PC-3 (cell line): Measurements from ENCODE around the gene C19orf47. TPM values are rescaled to one million over a fixed set of nuclear protein-coding genes. Genes with fewer than 3 reads are reported as not detected.

Experiments
- ATAC-seq: fragments of 200-7000 bp; cut with Tn5 transposase; 2 replicates; pipeline ENCODE4 v1.9.1; 2020; ENCODE audit warnings: mild to moderate bottlenecking, moderate library complexity
- BruUV-seq: library from RNA; stranded (reverse); fragments of 400-500 nt; replicated peaks from 2 replicates; lab custom pipeline; 2021; lab: Mats Ljungman, UMichigan
- CTCF ChIA-PET: fragments of 300-600 bp; sonication (Branson Sonifier 250); formaldehyde crosslinking; loops from one replicate; lab custom pipeline; 2022; ENCODE audit warnings: antibody characterized with exemption; lab: Charles Lee
- POLR2A ChIA-PET: fragments of 300-600 bp; sonication (Branson Sonifier 250); formaldehyde crosslinking; loops from one replicate; lab custom pipeline; 2022; ENCODE audit warnings: antibody characterized with exemption; ENCODE audit not compliant: unreplicated experiment; lab: Charles Lee
- DNase-seq: peaks from one replicate; pipeline ENCODE4 v3.0.0-alpha.2; 2015
- H2AFZ ChIP-seq: fragments of 300-600 bp; sonication (generic); 2 replicates; pipeline ENCODE4 v1.6.0; 2016; ENCODE audit warnings: antibody characterized with exemption, low read length
- H3F3A ChIP-seq: fragments of 300-600 bp; sonication (generic); one replicate; pipeline ENCODE4 v1.6.0; 2017; ENCODE audit warnings: antibody characterized with exemption, low read length, control low read depth, mild to moderate bottlenecking; ENCODE audit not compliant: unreplicated experiment
- H3K27ac ChIP-seq: fragments of 300-600 bp; sonication (generic); 2 replicates; pipeline ENCODE4 v1.5.1; 2016; ENCODE audit warnings: mild to moderate bottlenecking, low read length
- H3K27me3 ChIP-seq: fragments of 300-600 bp; sonication (generic); 2 replicates; pipeline ENCODE4 v1.6.1; 2016; ENCODE audit warnings: low read length, mixed read lengths
- H3K36me3 ChIP-seq: fragments of 300-600 bp; sonication (generic); 2 replicates; pipeline ENCODE4 v1.6.1; 2016; ENCODE audit warnings: low read depth, mixed run types, low read length, mixed read lengths
- H3K4me1 ChIP-seq: fragments of 300-600 bp; sonication (generic); 2 replicates; pipeline ENCODE4 v1.5.1; 2016; ENCODE audit warnings: low read length; ENCODE audit not compliant: insufficient read depth
- H3K4me2 ChIP-seq: fragments of 300-600 bp; sonication (generic); 2 replicates; pipeline ENCODE4 v1.6.0; 2016; ENCODE audit warnings: low read length
- H3K4me3 ChIP-seq: fragments of 300-600 bp; sonication (generic); 2 replicates; pipeline ENCODE4 v1.5.1; 2016; ENCODE audit warnings: mild to moderate bottlenecking, low read length, mixed read lengths
- H3K79me2 ChIP-seq: fragments of 300-600 bp; sonication (generic); 2 replicates; pipeline ENCODE4 v1.6.1; 2017; ENCODE audit warnings: low read length, mixed read lengths
- H3K9ac ChIP-seq: fragments of 300-600 bp; sonication (generic); 2 replicates; pipeline ENCODE4 v1.6.0; 2016; ENCODE audit warnings: mild to moderate bottlenecking, low read length
- H3K9me2 ChIP-seq: fragments of 300-600 bp; sonication (generic); replicated peaks from 2 replicates; pipeline ENCODE4 v1.6.1; 2016; ENCODE audit warnings: mixed run types, low read length, mixed read lengths
- H3K9me3 ChIP-seq: fragments of 300-600 bp; sonication (generic); 2 replicates; pipeline ENCODE4 v1.6.1; 2016; ENCODE audit warnings: low read length, mixed read lengths
- H4K20me1 ChIP-seq: fragments of 300-600 bp; sonication (generic); 2 replicates; pipeline ENCODE4 v1.6.1; 2016; ENCODE audit warnings: low read length, mixed read lengths
- CTCF ChIP-seq: fragments of 300-600 bp; sonication (generic); conservative IDR thresholded peaks from 2 replicates; pipeline ENCODE4 v1.5.1; 2017; ENCODE audit warnings: antibody characterized with exemption, low read depth, mild to moderate bottlenecking, low read length
- EZH2 ChIP-seq: fragments of 300-600 bp; sonication (generic); IDR thresholded peaks from one replicate; pipeline ENCODE4 v1.6.1; 2017; ENCODE audit warnings: antibody characterized with exemption, mild to moderate bottlenecking, low read length; ENCODE audit not compliant: unreplicated experiment
- EZH2phosphoT487 ChIP-seq: fragments of 300-600 bp; sonication (generic); IDR thresholded peaks from 2 replicates; pipeline ENCODE4 v1.6.1; 2018; ENCODE audit warnings: mild to moderate bottlenecking, antibody characterized with exemption, low read length, borderline replicate concordance
- intact Hi-C: fragments of 100-400 bp; cut with micrococcal nuclease; formaldehyde crosslinking; loops from 2 replicates; pipeline ENCODE4 v1.9.0; 2023
- total RNA-seq: library from RNA; depleted of rRNA; stranded (reverse); fragments of >200 nt; gene quantifications from 2 replicates; pipeline ENCODE4 v1.2.3, GENCODE V29; 2014

Gene C19orf47
- total RNA-seq, 1 experiment from 2014 or later: 13.9 TPM

GRCh38 chr19:40321566-40322270 is 26.5 kb downstream of the C19orf47 start:
- Histone ChIP-seq H3K4me2 (no peak overlapping the region), H2AFZ (no peak overlapping the region), H3K9me3 (no peaks in the 10 kb centered on the region), H4K20me1 (no peaks in the 10 kb centered on the region), H3K4me3 (no peak overlapping the region), H3F3A (no peaks in the 10 kb centered on the region), H3K4me1 (no peaks in the 10 kb centered on the region), H3K9me2 (no peaks in the 10 kb centered on the region), H3K27me3 (no peaks in the 10 kb centered on the region), H3K27ac (no peak overlapping the region), H3K36me3 (no peaks in the 10 kb centered on the region; the same call in 1 of the 2 replicates), H3K79me2 (no peaks in the 10 kb centered on the region), H3K9ac (no peak overlapping the region)
- CTCF ChIA-PET: no interaction called here
- intact Hi-C loops: no loop called here
- no peak for DNase-seq
- TF ChIP-seq CTCF: no peak
- no peak for TF ChIP-seq EZH2
- BruUV-seq: no TSS peak
- no peak for ATAC-seq
- POLR2A ChIA-PET: no interaction called here

GRCh38 chr19:40321076-40321475 is 27.1 kb downstream of the C19orf47 start:
- Histone ChIP-seq H3K9ac (no peak overlapping the region), H2AFZ (no peak overlapping the region), H3K4me1 (no peaks in the 10 kb centered on the region), H3K79me2 (no peaks in the 10 kb centered on the region), H3F3A (no peaks in the 10 kb centered on the region), H3K4me2 (no peak overlapping the region), H3K27me3 (no peaks in the 10 kb centered on the region), H4K20me1 (no peaks in the 10 kb centered on the region), H3K9me3 (no peaks in the 10 kb centered on the region), H3K9me2 (no peaks in the 10 kb centered on the region), H3K4me3 (no peak overlapping the region), H3K27ac (no peak overlapping the region), H3K36me3 (no peaks in the 10 kb centered on the region; the same call in 1 of the 2 replicates)
- no TSS peak for BruUV-seq
- CTCF ChIA-PET: no interaction called here
- intact Hi-C loops: no loop called here
- POLR2A ChIA-PET: no interaction called here
- no peak for ATAC-seq
- DNase-seq: no peak
- TF ChIP-seq EZH2phosphoT487 (no peak), CTCF (no peak), EZH2 (no peak)

GRCh38 chr19:40320558-40320935 is 27.6 kb downstream of the C19orf47 start:
- no peak overlapping the region for H2AFZ ChIP-seq
- H3K79me2 ChIP-seq: no peaks in the 10 kb centered on the region
- no peaks in the 10 kb centered on the region for H3K9me2 ChIP-seq
- POLR2A ChIA-PET: no interaction called here
- H3K36me3 ChIP-seq: no peaks in the 10 kb centered on the region; the same call in 1 of the 2 replicates
- DNase-seq (no peak), ATAC-seq (no peak)
- no peaks in the 10 kb centered on the region for H3K9me3 ChIP-seq
- no peaks in the 10 kb centered on the region for H3K4me1 ChIP-seq
- CTCF ChIA-PET: no interaction called here
- no peak for TF ChIP-seq EZH2phosphoT487
- TF ChIP-seq EZH2: no peak
- TF ChIP-seq CTCF: no peak
- no peaks in the 10 kb centered on the region for H4K20me1 ChIP-seq
- no peak overlapping the region for H3K27ac ChIP-seq
- BruUV-seq: no TSS peak
- intact Hi-C loops: no loop called here
- H3K4me3 ChIP-seq: no peak overlapping the region
- no peaks in the 10 kb centered on the region for H3K27me3 ChIP-seq
- no peak overlapping the region for H3K9ac ChIP-seq
- H3K4me2 ChIP-seq: no peak overlapping the region
- no peaks in the 10 kb centered on the region for H3F3A ChIP-seq
